Globus pallidus (tissue), 1 donor: ENCODE results near the gene ARSJ.

Source experiments
- DNase-seq: peaks from one replicate; pipeline ENCODE4 v3.0.0-alpha.2; 2015; ENCODE audit warnings: low spot score

ARSJ gene

DNA sequence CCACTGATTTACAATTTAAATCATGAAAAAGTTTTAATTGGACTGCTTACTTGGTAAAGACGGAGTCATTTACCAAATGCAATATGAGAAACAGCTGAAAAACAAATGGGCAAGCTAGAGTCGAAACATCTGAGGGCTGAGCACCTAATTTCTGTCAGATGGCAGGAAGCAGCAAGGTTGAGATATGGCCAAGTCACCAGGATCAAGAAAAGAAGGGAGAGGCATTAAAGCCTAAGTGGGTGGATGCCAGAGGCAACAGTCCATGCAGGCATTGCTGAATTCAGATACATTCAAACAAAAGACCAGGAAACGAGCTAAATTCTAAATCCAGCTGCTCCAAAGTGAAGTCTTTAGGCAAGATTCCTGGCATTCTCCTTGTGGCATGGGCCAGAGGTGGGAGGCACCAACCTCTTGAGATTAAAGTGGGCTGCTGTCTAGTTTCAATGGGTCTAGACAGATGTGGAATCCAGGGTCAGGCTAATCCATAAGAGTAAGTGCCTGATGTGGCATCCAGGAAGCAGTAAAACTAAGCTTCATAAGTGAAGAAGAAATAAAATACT lies 8.0 kb upstream of the ARSJ start:
- DNase-seq = no peak

DNA sequence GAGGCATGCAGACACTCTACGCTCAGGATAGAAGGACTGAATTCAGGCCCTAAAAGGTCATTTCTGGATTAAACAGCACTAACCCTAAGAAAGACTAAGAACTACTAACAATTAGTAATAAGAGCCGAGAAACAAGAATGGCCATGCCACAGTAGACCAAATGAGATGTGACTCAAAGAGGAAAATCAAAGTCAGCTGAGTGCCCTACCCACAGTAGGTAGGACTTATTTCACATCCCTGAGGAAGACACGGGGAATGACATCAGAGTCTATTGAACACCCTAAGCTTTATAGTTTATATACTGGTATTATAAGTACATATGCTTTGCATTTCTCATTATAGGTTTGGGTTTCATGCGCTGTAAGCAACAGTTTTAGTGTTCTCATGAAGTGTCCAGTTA lies 2.7 kb upstream of the ARSJ start:
- no peak for DNase-seq

DNA sequence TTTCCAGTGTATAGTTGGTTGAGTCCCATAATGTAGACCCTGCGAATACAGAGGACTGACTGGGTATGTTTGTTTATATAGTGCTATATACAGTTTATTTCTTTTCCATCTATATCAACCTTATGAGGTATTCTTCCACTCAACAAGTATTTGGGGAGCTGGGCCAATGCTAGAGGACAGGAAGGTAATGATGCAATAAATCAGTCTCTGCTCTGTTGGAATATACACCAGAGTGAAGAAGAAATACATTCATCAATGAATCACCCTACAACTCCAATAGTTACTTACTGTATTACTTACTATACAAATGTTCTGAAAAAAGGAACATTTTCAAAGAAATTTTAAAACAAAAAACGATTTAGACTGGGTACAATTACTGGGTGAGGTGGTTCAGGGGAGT lies 2.1 kb upstream of the ARSJ start:
- DNase-seq = no peak

DNA sequence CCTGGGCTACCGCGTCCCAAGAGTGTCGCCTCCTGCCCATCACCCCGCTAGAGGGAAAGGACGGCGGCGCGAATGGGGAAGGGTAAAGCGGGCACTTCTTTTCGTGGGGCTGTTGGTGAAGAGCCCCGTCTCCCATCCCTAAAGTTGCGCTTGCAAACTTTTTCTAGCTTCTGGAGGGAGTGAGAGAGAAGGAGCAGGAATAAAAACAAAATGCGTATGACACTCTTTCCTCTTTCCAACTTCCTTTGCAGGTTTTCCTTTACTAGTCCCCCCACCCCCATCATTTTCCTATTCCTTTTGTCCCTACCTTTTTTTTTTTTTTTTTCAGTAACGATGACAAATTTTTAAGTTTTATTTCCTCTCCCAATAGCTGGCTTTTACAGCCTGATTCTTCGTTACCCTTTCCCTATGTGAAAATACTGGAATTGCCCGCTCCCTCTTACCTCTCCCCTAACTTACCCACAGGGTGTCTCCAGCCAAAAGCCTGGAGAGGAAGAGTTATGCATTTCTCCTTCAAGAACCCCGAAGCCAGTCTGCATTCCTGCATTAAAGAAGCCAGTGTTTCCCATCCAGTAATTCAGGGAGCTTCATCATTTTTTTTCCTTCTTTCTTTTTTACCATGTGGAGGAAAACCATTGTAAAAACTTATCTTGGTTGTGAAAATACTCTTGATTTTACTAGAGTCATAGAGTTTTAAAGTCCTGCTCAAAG lies 613 bp upstream of the ARSJ start:
- DNase-seq = no peak

DNA sequence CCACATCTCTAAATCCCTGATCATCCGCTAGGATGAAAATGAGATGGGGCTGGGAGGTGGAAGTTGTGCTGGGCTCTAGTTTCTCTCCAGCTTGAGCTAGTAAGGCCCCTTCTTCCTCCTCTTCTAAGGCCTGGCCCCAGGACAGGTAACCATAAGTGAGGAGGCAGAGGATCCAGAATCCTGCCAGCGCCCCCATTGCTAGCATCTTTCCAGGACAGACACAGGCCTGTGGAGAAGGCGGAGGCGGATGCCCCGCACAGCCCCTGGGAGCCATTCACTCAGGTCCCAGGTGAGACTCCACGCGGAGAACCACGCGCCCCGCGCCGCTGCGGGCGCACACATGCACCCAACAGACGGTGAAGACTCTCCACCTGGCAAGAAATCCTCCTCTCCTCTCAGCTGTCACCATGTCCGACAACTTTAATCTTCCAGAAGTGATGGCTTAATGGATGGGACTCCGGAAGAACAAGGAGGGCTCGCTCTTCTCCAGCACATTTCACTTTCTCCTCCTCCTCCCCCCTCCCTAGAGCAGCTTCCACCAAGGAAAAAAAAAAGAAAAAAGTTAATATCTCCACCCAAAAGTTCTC lies 793 bp downstream of the ARSJ start:
- DNase-seq = no peak

DNA sequence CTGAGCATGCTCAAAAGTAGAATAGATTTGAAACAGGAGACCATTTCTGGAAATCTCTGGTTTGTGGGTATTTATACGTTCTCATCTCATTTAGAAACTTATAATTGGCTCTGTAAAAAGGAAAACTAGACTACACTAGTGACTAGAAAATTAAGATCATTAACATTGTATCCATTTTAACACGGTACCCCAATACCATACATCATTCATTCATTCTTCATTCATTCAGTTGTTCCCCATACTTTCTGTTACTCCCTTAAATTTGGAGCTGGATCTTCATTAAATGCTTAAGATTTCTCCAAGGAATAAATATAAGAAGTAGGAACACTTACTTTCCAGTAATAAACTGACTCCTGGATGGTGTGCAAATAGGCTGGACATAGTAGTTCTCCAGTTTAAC lies 1.3 kb downstream of the ARSJ start:
- DNase-seq = no peak

DNA sequence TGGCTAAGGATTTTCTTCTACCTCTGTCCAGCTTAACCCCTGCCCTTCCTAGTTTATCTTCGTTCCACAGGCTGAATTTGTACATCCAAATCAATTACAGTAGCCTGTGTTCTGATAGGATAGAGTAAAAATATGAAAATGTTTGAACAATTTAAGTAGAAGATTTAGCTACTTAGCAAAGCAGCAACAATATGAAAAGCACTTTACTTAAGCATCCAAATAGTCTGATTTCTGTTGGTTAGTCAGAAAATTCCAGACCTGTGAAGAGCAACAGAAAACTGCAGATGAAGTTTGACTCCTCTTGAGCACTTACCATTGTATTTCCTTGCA lies 2.0 kb downstream of the ARSJ start:
- no peak for DNase-seq

DNA sequence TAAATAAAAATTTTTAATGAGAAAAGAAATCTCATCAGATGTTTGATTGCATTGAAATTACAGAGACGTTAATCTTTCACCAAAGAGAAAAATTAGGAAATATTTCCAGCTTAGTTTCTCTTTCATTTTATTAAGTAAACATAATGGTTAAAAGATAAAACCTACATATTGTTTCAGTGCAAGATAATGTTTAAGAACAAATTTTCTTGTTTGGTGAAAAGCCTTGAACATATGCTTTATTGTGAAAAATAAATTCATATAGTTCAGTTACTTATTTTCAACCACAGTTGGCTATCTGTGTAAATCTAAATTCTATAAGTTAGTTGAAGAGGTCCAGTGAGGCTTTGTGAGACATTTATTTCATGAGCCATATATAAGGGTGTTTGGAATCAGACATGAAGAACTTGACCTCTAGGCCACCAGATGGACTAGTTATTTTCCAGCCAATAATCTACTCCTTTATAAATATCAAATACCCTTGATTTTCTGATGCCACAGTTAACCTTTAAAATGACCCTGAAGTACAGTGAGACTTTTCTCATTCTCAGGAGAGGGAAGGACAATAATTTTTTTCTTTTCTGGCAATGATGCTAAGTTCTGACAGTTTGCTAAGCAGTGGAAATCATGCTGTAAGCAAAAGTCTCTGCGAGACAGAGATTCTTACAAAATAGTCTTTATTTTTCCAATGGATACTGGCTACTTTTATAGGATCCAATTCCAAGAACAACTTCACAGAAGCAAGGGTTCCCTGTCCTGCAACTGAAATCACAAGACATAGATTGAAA lies 2.5 kb downstream of the ARSJ start:
- no peak for DNase-seq

DNA sequence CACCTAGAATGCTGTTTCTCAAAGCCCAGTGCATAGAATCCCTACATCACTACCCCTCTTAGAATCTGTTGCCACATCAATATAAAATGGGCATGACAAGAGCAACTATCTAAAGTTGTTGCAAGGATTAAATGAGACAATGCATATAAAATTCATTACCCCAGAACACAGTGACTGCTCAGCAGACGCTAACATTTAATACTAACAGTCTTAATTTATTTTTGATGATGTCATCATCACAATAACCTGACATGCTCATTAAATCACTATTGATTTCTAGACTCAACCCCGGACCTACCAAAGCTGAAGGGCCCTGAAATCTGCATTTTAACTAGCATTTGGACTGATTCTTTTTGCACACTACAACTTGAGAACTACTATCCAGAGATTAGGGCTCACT lies 3.9 kb downstream of the ARSJ start:
- no peak for DNase-seq

DNA sequence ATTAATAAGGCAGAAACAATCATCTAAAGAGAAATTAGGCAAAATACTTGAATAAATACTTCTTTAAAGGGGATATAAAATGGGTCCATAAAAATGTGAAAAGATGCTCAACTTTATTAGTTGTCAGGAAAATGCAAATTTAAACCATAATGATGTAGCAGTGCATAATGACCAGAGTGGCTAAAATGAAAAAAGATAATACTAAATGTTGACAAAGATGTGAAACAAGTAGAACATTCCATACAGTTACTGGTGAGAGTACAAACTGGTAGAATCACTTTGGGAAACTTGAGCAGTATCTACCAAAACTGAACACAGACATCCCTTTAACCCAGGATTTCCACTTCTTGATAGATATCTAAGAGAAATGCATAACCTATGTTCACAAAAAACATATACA lies 5.0 kb downstream of the ARSJ start:
- DNase-seq = no peak

DNA sequence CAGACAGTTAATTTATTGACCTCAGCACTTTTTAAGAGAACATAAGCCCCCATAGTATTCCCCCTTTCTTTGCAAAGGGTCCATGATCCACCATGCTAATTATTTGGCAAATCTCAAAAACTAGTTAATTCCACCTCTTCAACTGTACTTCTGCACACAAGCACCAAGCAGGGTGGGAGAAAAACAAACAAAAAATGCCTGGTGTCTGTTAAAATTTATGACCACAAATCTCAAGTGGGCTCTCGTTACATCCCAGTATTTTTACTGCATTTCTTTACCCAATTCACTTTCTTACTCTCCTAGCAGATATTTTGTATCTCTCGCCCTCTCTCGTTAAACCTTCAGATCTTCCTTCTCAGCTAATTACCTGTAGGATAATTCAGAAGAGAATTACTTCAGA lies 6.1 kb downstream of the ARSJ start:
- no peak for DNase-seq

DNA sequence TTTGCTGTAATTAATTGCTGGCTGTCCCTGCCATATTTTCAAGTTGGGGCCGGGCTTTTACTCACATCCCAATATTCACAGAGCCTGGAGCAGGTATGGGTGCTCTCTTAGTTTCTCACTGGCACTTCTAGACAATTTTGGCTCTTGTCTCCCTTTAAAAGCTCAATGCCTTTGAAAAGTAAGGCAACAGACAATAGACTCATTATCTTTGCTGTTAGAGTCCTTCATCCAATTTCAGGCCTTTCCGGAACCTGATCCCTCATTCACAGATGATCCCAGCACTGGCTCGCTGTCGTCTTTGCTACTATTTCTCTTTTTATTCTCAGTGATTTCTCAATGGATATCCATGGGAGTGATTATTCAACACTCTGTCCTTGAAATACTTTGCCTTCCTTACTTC lies 6.7 kb downstream of the ARSJ start:
- DNase-seq = no peak

DNA sequence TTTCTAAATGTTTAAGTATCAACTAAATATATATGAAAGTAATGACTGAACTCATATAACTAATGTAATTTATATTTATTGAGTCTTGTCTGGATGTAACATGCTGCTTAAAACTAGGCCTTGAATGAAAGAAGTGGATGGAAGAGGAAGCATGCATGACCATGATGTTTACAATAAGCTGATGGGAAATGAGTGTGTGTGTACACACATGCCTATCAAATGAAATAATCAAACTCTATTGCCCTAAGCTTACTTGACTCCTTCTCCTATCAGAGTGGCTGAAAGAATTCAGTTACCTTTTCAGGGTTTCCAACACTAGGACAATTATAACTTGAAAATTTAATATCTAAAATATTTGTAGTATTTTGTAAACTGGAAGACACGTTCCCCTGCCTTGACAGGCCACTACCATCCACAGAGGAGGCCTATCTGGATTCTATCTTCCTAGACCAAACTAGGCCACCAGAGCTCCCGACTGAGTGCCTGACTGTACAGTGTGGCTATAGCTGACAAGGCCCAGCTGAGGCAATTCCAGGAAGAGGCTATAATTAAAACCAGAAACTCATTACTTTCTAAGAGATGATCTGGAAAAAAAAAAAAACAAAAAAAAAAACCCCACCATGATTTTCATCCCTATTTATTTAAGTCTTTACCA lies 7.6 kb downstream of the ARSJ start:
- no peak for DNase-seq

DNA sequence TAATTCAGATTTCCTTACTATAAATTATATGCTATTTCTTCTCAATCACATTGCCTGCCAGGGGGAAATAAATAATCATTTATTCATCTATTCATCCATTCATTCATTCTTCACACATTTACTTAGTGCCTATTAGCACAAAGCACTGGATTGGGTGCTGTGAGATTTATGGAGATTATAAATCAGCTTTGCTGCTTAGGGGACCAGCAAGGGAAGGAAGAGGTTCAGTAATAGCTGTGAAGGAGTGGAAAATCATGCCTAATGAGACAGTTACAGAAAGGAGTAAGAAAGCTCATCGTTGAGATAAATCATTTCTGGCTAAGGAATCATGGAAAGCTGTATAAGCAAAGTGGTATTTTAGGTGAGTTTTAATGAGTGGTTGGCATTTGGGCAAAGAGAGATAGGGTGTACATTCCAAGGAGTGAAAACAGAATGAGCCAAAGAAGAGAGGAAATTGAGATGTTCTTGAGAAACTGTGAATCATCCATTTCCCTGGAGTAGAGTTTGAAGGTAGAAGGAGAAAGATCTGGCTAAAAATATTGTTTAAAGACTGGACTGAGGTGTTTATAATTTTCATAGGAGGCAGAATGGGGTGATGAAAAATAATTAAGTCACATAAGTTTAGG lies 9.6 kb downstream of the ARSJ start:
- DNase-seq = no peak

DNA sequence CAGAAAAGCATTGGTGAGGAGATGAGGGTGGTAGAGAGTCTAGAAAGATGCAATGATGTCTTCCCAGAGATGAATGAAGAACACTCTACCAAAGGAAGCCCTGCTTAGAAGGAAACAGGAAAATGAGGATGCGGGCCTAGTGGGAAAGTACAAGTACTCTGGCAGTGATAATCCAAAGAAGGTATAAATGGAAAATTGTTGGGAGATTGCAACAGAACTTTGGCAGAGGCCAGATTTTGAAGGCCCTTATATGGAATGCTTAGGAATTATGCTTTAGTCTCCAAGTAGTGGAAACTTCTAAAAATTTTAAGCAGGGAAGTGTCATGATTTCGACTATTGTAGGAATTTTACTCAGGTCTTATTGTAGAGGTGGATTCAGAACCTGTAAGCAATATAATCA lies 11.0 kb downstream of the ARSJ start:
- DNase-seq = no peak

DNA sequence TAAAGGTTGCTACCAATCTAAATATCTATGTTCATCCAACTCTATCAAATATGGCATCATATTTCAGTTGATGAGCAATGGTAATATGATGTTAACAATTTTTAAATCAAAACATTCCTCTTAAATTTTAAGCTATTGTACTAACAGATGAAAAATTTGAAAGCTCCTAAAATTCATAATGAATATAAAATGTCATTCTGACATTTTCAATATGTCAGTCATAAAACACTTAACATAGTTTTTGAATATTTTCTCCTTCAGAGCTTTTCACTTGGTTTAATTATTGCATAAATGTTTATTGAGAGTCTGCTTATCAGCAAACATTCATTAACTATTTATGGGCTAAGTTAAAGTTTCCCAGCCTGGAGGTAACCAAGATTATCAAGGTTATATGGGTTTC lies 11.8 kb downstream of the ARSJ start:
- no peak for DNase-seq

DNA sequence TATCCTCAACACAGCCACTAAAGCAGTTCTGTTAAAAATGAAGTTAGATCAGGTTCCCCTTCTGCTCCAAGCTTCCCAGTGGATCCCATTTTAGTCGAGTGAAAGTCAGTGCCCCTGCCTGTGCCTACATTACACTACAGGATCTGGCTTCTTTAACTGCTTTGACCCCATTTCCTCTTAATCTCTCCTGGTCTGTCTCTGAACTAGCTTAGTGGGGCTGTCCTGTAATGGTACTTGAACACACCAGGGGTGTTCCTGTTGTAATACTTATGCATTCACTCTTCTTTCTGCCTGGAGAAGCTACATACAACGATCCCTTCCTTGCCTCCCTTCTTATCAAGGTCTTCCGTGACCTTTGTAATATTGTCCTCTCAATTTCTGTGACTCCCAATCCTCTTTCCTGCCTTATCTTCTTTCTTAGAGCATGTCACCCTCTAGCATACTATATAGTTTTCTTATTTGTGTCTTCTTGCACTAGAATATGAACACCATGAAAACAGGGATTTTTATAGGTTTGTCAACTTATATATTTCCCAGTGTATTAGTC lies 16.7 kb downstream of the ARSJ start:
- DNase-seq = no peak

DNA sequence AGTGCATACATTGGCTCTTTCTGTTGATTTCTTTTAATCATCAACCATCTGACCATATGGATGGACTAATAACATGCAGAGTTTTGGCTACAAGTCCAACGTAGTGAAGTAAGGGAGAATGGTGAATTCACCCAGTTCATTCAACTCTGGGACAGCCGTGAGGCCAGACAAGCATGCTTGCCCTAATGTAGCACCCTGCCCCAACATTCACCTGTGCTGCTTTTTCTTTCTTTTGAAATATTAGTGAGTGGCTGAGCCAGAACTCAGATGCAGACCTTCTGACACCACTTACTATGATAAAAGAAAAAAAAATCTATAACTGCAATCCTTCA lies 17.5 kb downstream of the ARSJ start:
- no peak for DNase-seq

DNA sequence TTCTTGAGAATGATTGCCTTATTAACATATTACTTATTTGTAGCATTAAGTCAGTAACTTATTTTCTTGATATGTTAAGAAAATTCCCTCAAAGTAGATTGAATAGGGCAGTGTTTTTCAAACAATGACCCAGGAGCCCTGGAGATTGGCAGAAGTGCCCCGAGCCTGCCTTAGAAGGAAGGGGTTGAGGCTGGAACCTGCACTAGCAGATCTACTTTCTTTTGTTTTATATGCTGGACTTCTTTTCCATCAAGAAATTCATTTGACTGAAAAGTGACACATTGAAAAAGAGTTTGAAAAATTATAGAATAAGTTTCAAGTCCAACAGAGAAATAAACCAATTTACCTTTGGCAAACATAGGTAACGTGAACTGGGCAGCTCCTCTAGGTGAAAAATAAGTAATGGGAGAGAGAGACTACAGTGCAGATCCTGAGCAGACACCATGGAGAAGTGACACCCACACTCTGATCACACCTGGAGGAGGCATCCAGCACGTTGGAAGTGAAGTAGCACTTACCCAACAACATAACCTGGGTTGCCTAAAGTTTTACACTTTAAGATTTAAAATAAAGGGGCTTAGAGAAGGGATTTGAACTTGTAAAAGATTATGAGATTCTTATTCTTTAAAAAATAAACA lies 18.6 kb downstream of the ARSJ start:
- no peak for DNase-seq

DNA sequence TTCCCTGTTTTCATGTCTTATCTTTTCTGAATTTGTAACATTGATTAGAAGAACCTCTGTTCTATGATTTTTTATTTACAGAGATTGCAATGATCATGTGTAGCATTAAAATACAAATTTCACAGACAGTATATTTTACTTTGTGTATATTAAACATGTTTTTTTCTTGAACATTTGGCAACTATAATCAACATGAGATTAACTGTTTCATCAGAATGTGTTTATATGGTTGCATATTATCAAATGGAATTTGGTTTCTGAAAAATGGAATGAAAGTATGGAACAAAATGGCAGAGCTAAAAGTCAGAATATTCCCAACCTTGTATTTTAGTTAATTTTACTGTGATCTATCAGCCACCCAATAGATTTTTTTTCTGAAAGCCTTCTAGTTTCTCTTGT lies 19.9 kb downstream of the ARSJ start:
- DNase-seq = no peak

DNA sequence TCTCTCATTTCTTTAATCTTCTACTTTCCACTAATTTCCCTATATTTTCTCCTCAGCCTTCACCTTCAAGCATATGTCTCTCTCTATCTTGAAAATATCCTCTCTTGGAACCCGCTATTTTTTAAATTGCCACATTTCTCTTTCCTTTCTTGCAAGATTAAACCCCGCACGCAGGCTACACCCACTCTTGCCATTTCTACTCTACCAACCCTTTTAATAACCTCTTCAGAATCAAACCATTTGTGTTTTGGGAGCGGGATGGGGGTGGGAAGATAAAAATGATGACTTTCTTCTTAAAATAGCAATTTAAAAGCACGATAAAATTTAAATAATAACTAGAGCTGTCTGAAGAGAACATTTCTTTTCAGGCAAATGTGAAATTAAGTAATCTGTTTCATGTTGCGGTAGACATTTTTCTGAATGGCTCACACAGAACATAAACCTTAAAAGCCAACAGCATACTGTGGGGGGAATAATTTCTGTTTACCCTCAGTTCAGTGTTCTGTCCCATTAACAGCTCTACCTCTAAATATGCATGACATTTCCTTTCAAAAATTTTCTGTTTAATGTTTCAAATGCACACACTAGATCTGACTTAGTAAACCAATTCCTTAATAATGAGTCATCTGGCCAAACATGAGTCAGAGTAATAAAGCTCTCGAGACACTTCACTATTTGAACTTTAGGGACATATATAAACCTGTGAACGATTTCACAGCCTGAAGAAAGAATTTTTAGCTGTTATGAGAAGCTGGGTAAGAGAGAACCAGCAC lies 20.5 kb downstream of the ARSJ start:
- DNase-seq = no peak
